Measurements from ENCODE around the gene SPATA13.

SPATA13 gene

GRCh38 chr13:24328145-24328544 lies 167.6 kb downstream of the SPATA13 start:
- no peak overlapping the region for H3K4me3 ChIP-seq (ENCODE audit: low read depth, low read length)
- H3K9me3 ChIP-seq (ENCODE audit: control insufficient read depth, insufficient read depth, low read depth, low read length), result no peaks in the 10 kb centered on the region
- H3K27ac ChIP-seq (ENCODE audit: extremely low read depth, low read depth, low read length), result no peak overlapping the region
- no peaks in the 10 kb centered on the region for H3K36me3 ChIP-seq (ENCODE audit: control insufficient read depth in 2 of 2, insufficient read depth in 1 of 2, low read length in 2 of 2)
- ChIA-PET CTCF (no interaction called here), POLR2A (no interaction called here)
- no peaks in the 10 kb centered on the region for H3K4me1 ChIP-seq (ENCODE audit: control insufficient read depth, insufficient read depth, low read length)
- TF ChIP-seq ZBTB10 (tag by site-specific recombination; IDR thresholded peaks at IDR 0.05) (no peak), ZSCAN16 (tag by site-specific recombination; IDR thresholded peaks at IDR 0.05) (no peak), SALL2 (tag by site-specific recombination; IDR thresholded peaks at IDR 0.05; ENCODE audit: borderline replicate concordance) (no peak), ZNF132 (tag by site-specific recombination; IDR thresholded peaks at IDR 0.05; ENCODE audit: borderline replicate concordance) (no peak), ZNF19 (tag by site-specific recombination; IDR thresholded peaks at IDR 0.05; ENCODE audit: low read depth) (no peak), ZNF747 (tag by site-specific recombination; IDR thresholded peaks at IDR 0.05) (no peak), ZNF701 (tag by site-specific recombination; IDR thresholded peaks at IDR 0.05) (no peak), PRDM6 (tag by site-specific recombination; IDR thresholded peaks at IDR 0.05) (no peak), ZBTB11 (tag by site-specific recombination; conservative IDR thresholded peaks at IDR 0.05; ENCODE audit: low read depth) (no peak), CTCF (tag by site-specific recombination; IDR thresholded peaks at IDR 0.05) (no peak), ZNF521 (tag by site-specific recombination; IDR thresholded peaks at IDR 0.05) (no peak), ZNF423 (tag by site-specific recombination; IDR thresholded peaks at IDR 0.05) (no peak), ZSCAN5A (tag by site-specific recombination; IDR thresholded peaks at IDR 0.05) (no peak), ZNF530 (tag by site-specific recombination; IDR thresholded peaks at IDR 0.05; ENCODE audit: low read depth) (no peak), ZNF114 (tag by site-specific recombination; IDR thresholded peaks at IDR 0.05) (no peak), ZNF174 (tag by site-specific recombination; IDR thresholded peaks at IDR 0.05) (no peak)

Measured in HEK293 (cell line).